HG02884 (cell line): ENCODE results near the gene TPST1.
"Not testable (repeated sequence)": the region's sequence is repeated elsewhere in the genome, so short reads cannot be mapped to it uniquely, and the experiment has no call there.

Experiments
- ATAC-seq: cut with Tn5 transposase; IDR thresholded peaks from one replicate; pipeline ENCODE4 v1.9.1; 2021; ENCODE audit warnings: mild to moderate bottlenecking, moderate library complexity; ENCODE audit not compliant: unreplicated experiment

TPST1 gene

GRCh38 chr7:66187905-66188304 lies 17.2 kb upstream of the TPST1 start:
- ATAC-seq = no peak

- ATAC-seq = no peak
Measured at GRCh38 chr7:66188645-66189044, 16.5 kb upstream of the TPST1 start.

GRCh38 chr7:66189695-66190503 lies 15.2 kb upstream of the TPST1 start:
- no peak for ATAC-seq

GRCh38 chr7:66190504-66190857 lies 14.7 kb upstream of the TPST1 start:
- no peak for ATAC-seq

- no peak for ATAC-seq
Measured at GRCh38 chr7:66193146-66193725, 11.9 kb upstream of the TPST1 start.

- ATAC-seq = no peak
Measured at GRCh38 chr7:66198469-66198868, 6.7 kb upstream of the TPST1 start.

- no peak for ATAC-seq
Measured at GRCh38 chr7:66198956-66199355, 6.2 kb upstream of the TPST1 start.

- no peak for ATAC-seq
Measured at GRCh38 chr7:66202441-66202840, 2.7 kb upstream of the TPST1 start.

- no peak for ATAC-seq
Measured at GRCh38 chr7:66205741-66206090, 582 bp downstream of the TPST1 start.

- ATAC-seq = no peak
Measured at GRCh38 chr7:66206119-66206933, 1.2 kb downstream of the TPST1 start.

GRCh38 chr7:66206934-66207240 lies 1.8 kb downstream of the TPST1 start:
- no peak for ATAC-seq

GRCh38 chr7:66207540-66207939 lies 2.4 kb downstream of the TPST1 start:
- ATAC-seq = no peak

GRCh38 chr7:66211429-66211828 lies 6.3 kb downstream of the TPST1 start:
- ATAC-seq = no peak

- ATAC-seq = no peak
Measured at GRCh38 chr7:66213637-66214036, 8.5 kb downstream of the TPST1 start.

- no peak for ATAC-seq
Measured at GRCh38 chr7:66216687-66217086, 11.6 kb downstream of the TPST1 start.

- no peak for ATAC-seq
Measured at GRCh38 chr7:66219805-66220204, 14.7 kb downstream of the TPST1 start.

- ATAC-seq = no peak
Measured at GRCh38 chr7:66221442-66221841, 16.3 kb downstream of the TPST1 start.

- no peak for ATAC-seq
Measured at GRCh38 chr7:66227808-66228207, 22.7 kb downstream of the TPST1 start.

GRCh38 chr7:66231326-66232216 lies 26.4 kb downstream of the TPST1 start:
- not testable (repeated sequence) for ATAC-seq

- no peak for ATAC-seq
Measured at GRCh38 chr7:66233638-66234037, 28.5 kb downstream of the TPST1 start.

- no peak for ATAC-seq
Measured at GRCh38 chr7:66236713-66237303, 31.7 kb downstream of the TPST1 start.
